Endothelial cell (in vitro differentiated cells): ENCODE data around the gene CACNA1C. TPM values are rescaled to one million over a fixed set of nuclear protein-coding genes. Genes with fewer than 3 reads are reported as not detected.

Experiments
- DNase-seq: peaks from one replicate; pipeline ENCODE4 v3.0.0; 2021; ENCODE audit warnings: low spot score
- H3K27ac Mint-ChIP-seq: one replicate; pipeline ENCODE4 v1.8.0; 2021; ENCODE audit warnings: mixed read lengths, inconsistent platforms; ENCODE audit not compliant: unreplicated experiment
- H3K27me3 Mint-ChIP-seq: one replicate; pipeline ENCODE4 v1.8.0; 2021; ENCODE audit warnings: mild to moderate bottlenecking, moderate library complexity, mixed read lengths, inconsistent platforms; ENCODE audit not compliant: unreplicated experiment
- H3K36me3 Mint-ChIP-seq: one replicate; pipeline ENCODE4 v1.8.0; 2021; ENCODE audit warnings: mild to moderate bottlenecking, low read depth, mixed read lengths, inconsistent platforms; ENCODE audit not compliant: unreplicated experiment
- H3K4me1 Mint-ChIP-seq: one replicate; pipeline ENCODE4 v1.8.0; 2021; ENCODE audit warnings: mild to moderate bottlenecking, mixed read lengths, inconsistent platforms; ENCODE audit not compliant: unreplicated experiment
- H3K4me3 Mint-ChIP-seq: one replicate; pipeline ENCODE4 v1.8.0; 2021; ENCODE audit warnings: mild to moderate bottlenecking, mixed read lengths, inconsistent platforms; ENCODE audit not compliant: unreplicated experiment
- H3K9me3 Mint-ChIP-seq: one replicate; pipeline ENCODE4 v1.8.0; 2021; ENCODE audit warnings: mixed read lengths, inconsistent platforms; ENCODE audit not compliant: unreplicated experiment
- total RNA-seq: library from RNA; stranded (reverse); fragmentation: NEBNext Ultra II Directional; extraction: Animal tissue kit (Norgen Biotek cat#: 25700); gene quantifications from one replicate; pipeline ENCODE4 v1.2.1, GENCODE V29; 2021; ENCODE audit not compliant: unreplicated experiment
- TF ChIP-seq, protein P1 (sequence below): fragments of 200-600 bp; sonication (generic); IDR thresholded peaks from one replicate; pipeline ENCODE4 v1.5.0; 2021; ENCODE audit warnings: antibody characterized with exemption; ENCODE audit not compliant: unreplicated experiment

The CACNA1C gene
- total RNA-seq, 1 donor from 2014 or later: 11.1 TPM

- DNase-seq: no peak
- peaks cover 3% of the 10 kb centered on the region for H3K36me3 Mint-ChIP-seq
- TF ChIP-seq, protein P1, sequence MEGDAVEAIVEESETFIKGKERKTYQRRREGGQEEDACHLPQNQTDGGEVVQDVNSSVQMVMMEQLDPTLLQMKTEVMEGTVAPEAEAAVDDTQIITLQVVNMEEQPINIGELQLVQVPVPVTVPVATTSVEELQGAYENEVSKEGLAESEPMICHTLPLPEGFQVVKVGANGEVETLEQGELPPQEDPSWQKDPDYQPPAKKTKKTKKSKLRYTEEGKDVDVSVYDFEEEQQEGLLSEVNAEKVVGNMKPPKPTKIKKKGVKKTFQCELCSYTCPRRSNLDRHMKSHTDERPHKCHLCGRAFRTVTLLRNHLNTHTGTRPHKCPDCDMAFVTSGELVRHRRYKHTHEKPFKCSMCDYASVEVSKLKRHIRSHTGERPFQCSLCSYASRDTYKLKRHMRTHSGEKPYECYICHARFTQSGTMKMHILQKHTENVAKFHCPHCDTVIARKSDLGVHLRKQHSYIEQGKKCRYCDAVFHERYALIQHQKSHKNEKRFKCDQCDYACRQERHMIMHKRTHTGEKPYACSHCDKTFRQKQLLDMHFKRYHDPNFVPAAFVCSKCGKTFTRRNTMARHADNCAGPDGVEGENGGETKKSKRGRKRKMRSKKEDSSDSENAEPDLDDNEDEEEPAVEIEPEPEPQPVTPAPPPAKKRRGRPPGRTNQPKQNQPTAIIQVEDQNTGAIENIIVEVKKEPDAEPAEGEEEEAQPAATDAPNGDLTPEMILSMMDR: no peak
- peaks cover 14% of the 10 kb centered on the region for H3K27me3 Mint-ChIP-seq
- H3K4me1 Mint-ChIP-seq: peaks cover 3% of the 10 kb centered on the region
- no peak overlapping the region for H3K27ac Mint-ChIP-seq
- H3K9me3 Mint-ChIP-seq: no peaks in the 10 kb centered on the region
- no peak overlapping the region for H3K4me3 Mint-ChIP-seq
These were observed 528.0 kb downstream of the CACNA1C start for GRCh38 chr12:2580821-2581220.

- TF ChIP-seq, protein P1: no peak
- H3K4me1 Mint-ChIP-seq: peaks cover 7% of the 10 kb centered on the region
- no peak for DNase-seq
- no peak overlapping the region for H3K27ac Mint-ChIP-seq
- peaks cover 3% of the 10 kb centered on the region for H3K36me3 Mint-ChIP-seq
- peaks cover 15% of the 10 kb centered on the region for H3K27me3 Mint-ChIP-seq
- no peaks in the 10 kb centered on the region for H3K9me3 Mint-ChIP-seq
- no peak overlapping the region for H3K4me3 Mint-ChIP-seq
These were observed 528.7 kb downstream of the CACNA1C start for GRCh38 chr12:2581293-2582045.

- Mint-ChIP-seq H3K27me3 (peaks cover 15% of the 10 kb centered on the region), H3K36me3 (peaks cover 4% of the 10 kb centered on the region), H3K27ac (no peak overlapping the region), H3K9me3 (no peaks in the 10 kb centered on the region), H3K4me1 (peaks cover 15% of the 10 kb centered on the region), H3K4me3 (no peak overlapping the region)
- TF ChIP-seq, protein P1: no peak
- DNase-seq: no peak
These were observed 529.8 kb downstream of the CACNA1C start for GRCh38 chr12:2582631-2583030.

DNA sequence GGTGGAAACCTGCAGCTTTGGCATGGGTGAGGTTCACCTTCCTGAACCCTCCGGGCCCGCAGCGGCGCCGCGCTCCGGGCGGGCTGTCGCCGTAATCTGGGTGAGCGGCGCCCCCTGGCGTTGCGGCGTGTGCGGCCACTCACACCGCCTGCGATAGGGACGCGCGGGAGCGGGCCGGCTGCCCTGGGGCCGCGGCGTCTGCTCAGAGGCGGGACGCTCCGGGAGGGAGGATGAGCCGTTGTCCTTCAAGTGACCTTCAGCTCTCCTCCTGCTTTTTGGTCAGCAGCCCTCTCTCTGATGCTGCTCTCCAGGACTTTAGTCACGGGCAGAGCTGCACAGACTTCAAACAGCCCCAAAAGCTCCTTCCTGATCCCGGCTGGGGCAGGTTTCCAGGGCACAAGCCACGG, 530.3 kb downstream of the CACNA1C start:
- peaks cover 20% of the 10 kb centered on the region for H3K4me1 Mint-ChIP-seq
- TF ChIP-seq, protein P1: peak; percentile 95
- DNase-seq: peak; percentile 82
- H3K9me3 Mint-ChIP-seq: no peaks in the 10 kb centered on the region
- peaks cover 8% of the 10 kb centered on the region for H3K36me3 Mint-ChIP-seq
- H3K27me3 Mint-ChIP-seq: peaks cover 14% of the 10 kb centered on the region
- no peak overlapping the region for H3K27ac Mint-ChIP-seq
- H3K4me3 Mint-ChIP-seq: no peak overlapping the region

GRCh38 chr12:2583642-2584401, 531.0 kb downstream of the CACNA1C start:
- no peaks in the 10 kb centered on the region for H3K9me3 Mint-ChIP-seq
- DNase-seq: no peak
- no peak overlapping the region for H3K4me3 Mint-ChIP-seq
- H3K27me3 Mint-ChIP-seq: peaks cover 14% of the 10 kb centered on the region
- H3K4me1 Mint-ChIP-seq: peaks cover 23% of the 10 kb centered on the region
- H3K27ac Mint-ChIP-seq: no peak overlapping the region
- TF ChIP-seq, protein P1: no peak
- peaks cover 13% of the 10 kb centered on the region for H3K36me3 Mint-ChIP-seq
